ENCODE measurements around the gene NCL.
A peak's percentile ranks its signal among the peaks of the same experiment; 100 is the strongest.
"Not testable (repeated sequence)": the region's sequence is repeated elsewhere in the genome, so short reads cannot be mapped to it uniquely, and the experiment has no call there.

Gene NCL

GRCh38 chr2:231430437-231430836 lies 33.8 kb downstream of the NCL start:
- DNase-seq (ENCODE audit: low read depth in 3 of 3): not testable (repeated sequence)

GRCh38 chr2:231429901-231430300 lies 34.4 kb downstream of the NCL start:
- DNase-seq (ENCODE audit: low read depth in 3 of 3): no peak

- DNase-seq (ENCODE audit: low read depth in 3 of 3): no peak
Measured at GRCh38 chr2:231429152-231429551, 35.1 kb downstream of the NCL start.

GRCh38 chr2:231427116-231427515 lies 37.2 kb downstream of the NCL start:
- no peak for DNase-seq (ENCODE audit: low read depth in 3 of 3)

GRCh38 chr2:231425811-231426703 lies 38.2 kb downstream of the NCL start:
- DNase-seq (ENCODE audit: low read depth in 3 of 3): peak in 2 of 3 donors; percentile 25 to 43

GRCh38 chr2:231425291-231425810 lies 38.9 kb downstream of the NCL start:
- no peak for DNase-seq (ENCODE audit: low read depth in 3 of 3)

- no peak for DNase-seq (ENCODE audit: low read depth in 3 of 3)
Measured at GRCh38 chr2:231423176-231423575, 41.1 kb downstream of the NCL start.

- no peak for DNase-seq (ENCODE audit: low read depth in 3 of 3)
Measured at GRCh38 chr2:231422056-231422455, 42.2 kb downstream of the NCL start.

GRCh38 chr2:231421051-231421580 lies 43.2 kb downstream of the NCL start:
- no peak for DNase-seq (ENCODE audit: low read depth in 3 of 3)

GRCh38 chr2:231418820-231419640 lies 45.3 kb downstream of the NCL start:
- no peak for DNase-seq (ENCODE audit: low read depth in 3 of 3)

- no peak for DNase-seq (ENCODE audit: low read depth in 3 of 3)
Measured at GRCh38 chr2:231415029-231415428, 49.3 kb downstream of the NCL start.

GRCh38 chr2:231413921-231414476 lies 50.3 kb downstream of the NCL start:
- no peak for DNase-seq (ENCODE audit: low read depth in 3 of 3)

GRCh38 chr2:231413456-231413855 lies 50.8 kb downstream of the NCL start:
- no peak for DNase-seq (ENCODE audit: low read depth in 3 of 3)

GRCh38 chr2:231412618-231412963 lies 51.7 kb downstream of the NCL start:
- DNase-seq (ENCODE audit: low read depth in 3 of 3): no peak

- DNase-seq (ENCODE audit: low read depth in 3 of 3): peak; percentile 46 to 71 (median 63)
Measured at GRCh38 chr2:231411831-231412617, 52.3 kb downstream of the NCL start.

- DNase-seq (ENCODE audit: low read depth in 3 of 3): no peak
Measured at GRCh38 chr2:231411237-231411636, 53.0 kb downstream of the NCL start.

- DNase-seq (ENCODE audit: low read depth in 3 of 3): no peak
Measured at GRCh38 chr2:231410293-231411004, 53.8 kb downstream of the NCL start.

GRCh38 chr2:231409776-231410175 lies 54.5 kb downstream of the NCL start:
- DNase-seq (ENCODE audit: low read depth in 3 of 3): no peak

GRCh38 chr2:231408304-231408703 lies 56.0 kb downstream of the NCL start:
- not testable (repeated sequence) for DNase-seq (ENCODE audit: low read depth in 3 of 3)

GRCh38 chr2:231407686-231408085 lies 56.6 kb downstream of the NCL start:
- not testable (repeated sequence) for DNase-seq (ENCODE audit: low read depth in 3 of 3)
